GM13977 (cell line): Measurements from ENCODE around the gene NCKIPSD.

Source experiments
- DNase-seq: peaks from one replicate; pipeline ENCODE4 v3.0.0; 2012; ENCODE audit warnings: low spot score
- CTCF ChIP-seq: IDR thresholded peaks from 2 replicates; pipeline ENCODE4 v1.5.1; 2012; ENCODE audit warnings: mild to moderate bottlenecking, control low read depth; ENCODE audit not compliant: insufficient read depth; ENCODE audit errors: extremely low read depth, missing control alignments
- in situ Hi-C: fragments of 300-500 bp; cut with MboI; formaldehyde crosslinking; loops from one replicate; pipeline ENCODE4 v1.12.0; 2022; ENCODE audit warnings: low sequenced_read_pairs, low pct_unique_long_range_greater_than_20kb, mixed read lengths, inconsistent platforms; ENCODE audit not compliant: unreplicated experiment

NCKIPSD gene

GRCh38 chr3:48650723-48651122 is 35.0 kb downstream of the NCKIPSD start:
- in situ Hi-C loops = no loop called here
- TF ChIP-seq CTCF = no peak
- no peak for DNase-seq

DNA sequence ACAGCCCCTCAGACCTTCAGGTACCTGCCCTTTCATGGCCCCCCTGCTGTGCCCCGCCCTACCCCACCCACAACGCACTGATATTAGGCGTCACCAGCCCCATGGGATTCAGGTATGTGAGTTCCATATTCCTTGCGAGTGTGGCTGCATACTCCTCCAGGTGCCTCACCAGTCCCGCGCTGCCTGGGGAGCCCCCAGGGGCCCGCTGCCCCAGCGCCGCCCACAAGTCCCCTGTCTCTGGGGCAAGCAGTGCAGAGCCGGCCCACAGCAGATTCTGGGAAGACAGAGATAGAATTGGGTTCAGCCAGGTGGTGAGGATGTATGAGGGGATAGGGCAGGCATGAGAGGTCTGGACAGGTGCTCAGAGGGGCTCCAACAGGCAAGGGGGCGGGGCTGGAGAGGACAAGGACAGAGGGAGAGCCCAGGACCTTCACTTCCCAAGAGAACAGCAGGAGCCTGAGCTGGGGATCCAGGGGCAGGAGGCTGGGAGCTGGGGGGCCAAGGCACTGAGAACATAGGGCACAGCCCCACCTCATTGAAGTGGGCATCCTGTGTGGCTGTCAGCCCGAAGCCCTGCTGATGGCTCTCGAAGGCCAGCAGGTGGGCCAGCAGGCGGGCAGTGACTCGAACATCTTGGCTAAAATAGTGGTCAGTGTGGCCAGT is 37.4 kb downstream of the NCKIPSD start:
- TF ChIP-seq CTCF = no peak
- in situ Hi-C loops = no loop called here
- no peak for DNase-seq

DNA sequence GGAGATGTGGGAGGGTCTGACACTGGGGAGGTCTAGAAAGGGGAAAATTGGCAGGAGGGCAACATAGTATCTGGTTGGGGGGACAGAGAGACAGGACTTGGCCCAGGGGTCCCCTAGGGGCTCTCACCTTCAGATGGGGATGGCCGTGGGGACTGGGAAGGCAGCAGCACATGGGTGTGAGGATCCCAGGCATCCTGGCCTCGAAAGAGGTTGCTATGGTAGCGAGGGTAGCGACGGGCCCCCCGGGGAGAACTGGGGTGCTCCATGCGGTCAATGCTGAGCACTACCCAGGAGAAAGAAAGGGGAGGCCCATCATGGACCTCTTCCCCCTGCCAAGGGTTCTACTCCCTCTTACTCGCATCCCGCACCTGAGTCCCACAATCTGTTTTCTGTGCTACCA is 38.0 kb downstream of the NCKIPSD start:
- no peak for DNase-seq
- TF ChIP-seq CTCF = no peak
- in situ Hi-C loops = no loop called here

DNA sequence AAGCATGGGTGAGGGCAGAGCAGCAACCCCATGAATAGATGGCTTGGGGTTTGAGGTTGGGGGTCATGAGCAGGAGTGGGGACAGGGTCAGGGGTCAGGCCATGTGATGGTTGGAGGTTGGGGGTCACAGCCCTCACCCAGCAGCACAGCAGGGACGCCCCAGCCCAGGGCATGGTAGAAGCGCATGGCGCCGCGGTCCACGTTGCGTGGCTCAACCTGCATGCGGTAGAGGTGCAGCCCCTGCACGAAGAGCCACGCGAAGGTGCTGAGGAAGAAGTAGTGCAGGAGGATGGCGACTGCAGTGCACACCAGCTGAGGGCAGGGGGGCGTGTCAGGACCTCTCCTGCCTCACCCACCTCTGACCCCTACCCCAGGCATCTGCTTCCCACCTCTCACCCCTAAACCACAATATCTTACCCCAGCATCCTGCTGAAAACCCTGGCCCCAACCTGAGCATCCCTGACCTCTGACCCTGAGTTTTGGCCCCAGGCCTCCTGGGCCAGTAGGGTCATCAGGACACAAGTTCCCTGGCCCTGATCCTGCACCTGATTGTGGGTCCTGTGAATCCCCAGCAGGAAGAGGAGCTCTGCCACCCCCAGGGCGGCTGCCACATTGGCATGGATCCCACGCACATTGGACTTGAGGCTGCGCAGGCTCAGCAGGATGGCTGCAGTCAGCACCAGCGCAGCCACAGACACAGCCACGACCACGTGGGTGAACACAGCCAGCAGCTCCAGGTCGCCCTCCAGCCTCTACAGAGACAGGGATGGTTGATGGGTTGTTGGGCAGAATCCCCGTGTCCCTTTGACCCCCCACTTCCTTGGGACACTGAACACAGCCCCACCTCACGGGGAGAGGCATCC is 40.6 kb downstream of the NCKIPSD start:
- TF ChIP-seq CTCF = no peak
- in situ Hi-C loops = no loop called here
- DNase-seq = no peak

DNA sequence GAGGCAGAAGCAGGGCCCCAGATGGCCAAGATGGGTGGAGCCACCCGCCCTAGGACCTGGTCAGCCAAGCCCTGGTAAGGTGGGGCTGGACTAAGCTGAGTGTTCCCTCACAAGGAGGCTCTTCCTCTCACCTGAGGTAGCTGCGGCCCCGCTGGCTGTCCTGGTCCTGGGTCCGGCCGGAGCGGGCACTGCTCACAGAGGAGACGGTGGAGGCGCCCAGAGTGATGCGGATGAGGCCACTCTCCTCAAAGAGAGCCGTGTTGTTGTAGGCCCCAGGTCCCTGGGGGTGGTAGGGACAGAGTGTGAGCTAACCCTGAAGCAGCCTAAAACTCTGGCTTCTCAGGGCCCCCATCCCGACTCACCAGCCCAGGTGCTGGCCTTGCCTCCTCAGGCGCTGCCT is 43.1 kb downstream of the NCKIPSD start:
- no peak for TF ChIP-seq CTCF
- in situ Hi-C loops = no loop called here
- no peak for DNase-seq

- TF ChIP-seq CTCF = no peak
- DNase-seq = no peak
- in situ Hi-C loops = no loop called here
These were observed 44.3 kb downstream of the NCKIPSD start for GRCh38 chr3:48641396-48641795.
